Muscle layer of duodenum (tissue), 2 donors: Measurements from ENCODE around the gene C19orf53.
A peak's percentile ranks its signal among the peaks of the same experiment; 100 is the strongest.
"Not testable (repeated sequence)": the region's sequence is repeated elsewhere in the genome, so short reads cannot be mapped to it uniquely, and the experiment has no call there.

ENCODE experiments used
- H3K27ac ChIP-seq: one replicate; pipeline ENCODE4 v1.7.0; 2013; ENCODE audit warnings: mild to moderate bottlenecking, low read length
- H3K27me3 ChIP-seq: one replicate; pipeline ENCODE4 v1.7.0; 2013; ENCODE audit warnings: low read depth, mild to moderate bottlenecking, control low read depth, low read length
- H3K36me3 ChIP-seq, 2 donors: one replicate each; pipeline ENCODE4 v1.7.0; 2013; ENCODE audit warnings: low read length in 2 of 2, control low read depth in 1 of 2, mild to moderate bottlenecking in 1 of 2; ENCODE audit not compliant: insufficient read depth in 2 of 2, control insufficient read depth in 1 of 2
- H3K4me1 ChIP-seq, 2 donors: one replicate each; pipeline ENCODE4 v1.7.0; 2013; ENCODE audit warnings: low read length in 2 of 2, mild to moderate bottlenecking in 2 of 2, control low read depth in 1 of 2, moderate library complexity in 1 of 2; ENCODE audit not compliant: insufficient read depth in 2 of 2, control insufficient read depth in 1 of 2
- H3K4me3 ChIP-seq, 2 donors: one replicate each; pipeline ENCODE4 v1.7.0; 2013; ENCODE audit warnings: low read length in 2 of 2, low read depth in 1 of 2, mild to moderate bottlenecking in 1 of 2
- H3K9me3 ChIP-seq, 2 donors: one replicate each; pipeline ENCODE4 v1.7.0; 2013; ENCODE audit warnings: low read length in 2 of 2, control low read depth in 1 of 2, mild to moderate bottlenecking in 1 of 2; ENCODE audit not compliant: control insufficient read depth in 1 of 2
- donor health status: healthy.

Gene C19orf53

GRCh38 chr19:13764821-13765394 lies 9.3 kb upstream of the C19orf53 start:
- Histone ChIP-seq H3K9me3 (no peaks in the 10 kb centered on the region), H3K4me1 (peaks cover 0 to 19% of the 10 kb centered on the region in 2 donors), H3K36me3 (peaks cover 0 to 47% of the 10 kb centered on the region in 2 donors), H3K27me3 (no peaks in the 10 kb centered on the region), H3K4me3 (peak overlapping the region; percentile 46 to 79), H3K27ac (no peak overlapping the region)

GRCh38 chr19:13765395-13766094 lies 8.7 kb upstream of the C19orf53 start:
- H3K9me3 ChIP-seq, result no peaks in the 10 kb centered on the region
- peaks cover 0 to 45% of the 10 kb centered on the region in 2 donors for H3K36me3 ChIP-seq
- no peaks in the 10 kb centered on the region for H3K27me3 ChIP-seq
- peaks cover 0 to 19% of the 10 kb centered on the region in 2 donors for H3K4me1 ChIP-seq
- H3K27ac ChIP-seq, result no peak overlapping the region
- peak overlapping the region; percentile 46 to 79 for H3K4me3 ChIP-seq

- no peak overlapping the region for H3K4me3 ChIP-seq
- peaks cover 0 to 19% of the 10 kb centered on the region in 2 donors for H3K4me1 ChIP-seq
- H3K36me3 ChIP-seq, result peaks cover 0 to 41% of the 10 kb centered on the region in 2 donors
- H3K27ac ChIP-seq, result no peak overlapping the region
- H3K27me3 ChIP-seq, result no peaks in the 10 kb centered on the region
- H3K9me3 ChIP-seq, result no peaks in the 10 kb centered on the region
Observed at GRCh38 chr19:13766095-13766481, 8.2 kb upstream of the C19orf53 start.

- H3K4me1 ChIP-seq, result peaks cover 0 to 19% of the 10 kb centered on the region in 2 donors
- no peak overlapping the region for H3K4me3 ChIP-seq
- no peaks in the 10 kb centered on the region for H3K27me3 ChIP-seq
- H3K9me3 ChIP-seq, result no peaks in the 10 kb centered on the region
- no peak overlapping the region for H3K27ac ChIP-seq
- H3K36me3 ChIP-seq, result peaks cover 0 to 29% of the 10 kb centered on the region in 2 donors
Observed at GRCh38 chr19:13768510-13768909, 5.7 kb upstream of the C19orf53 start.

- H3K9me3 ChIP-seq, result no peaks in the 10 kb centered on the region
- H3K4me1 ChIP-seq, result peaks cover 2 to 22% of the 10 kb centered on the region in 2 donors
- no peak overlapping the region for H3K27ac ChIP-seq
- no peak overlapping the region for H3K4me3 ChIP-seq
- H3K36me3 ChIP-seq, result peaks cover 0 to 29% of the 10 kb centered on the region in 2 donors
- H3K27me3 ChIP-seq, result no peaks in the 10 kb centered on the region
Observed at GRCh38 chr19:13770013-13770635, 4.1 kb upstream of the C19orf53 start.

- Histone ChIP-seq H3K36me3 (peaks cover 23 to 32% of the 10 kb centered on the region in 2 donors), H3K4me1 (peaks cover 7 to 31% of the 10 kb centered on the region in 2 donors), H3K27me3 (no peaks in the 10 kb centered on the region), H3K27ac (no peak overlapping the region), H3K4me3 (no peak overlapping the region), H3K9me3 (no peaks in the 10 kb centered on the region)
Observed at GRCh38 chr19:13778398-13778797, 4.1 kb downstream of the C19orf53 start.

- Histone ChIP-seq H3K27ac (no peak overlapping the region), H3K4me1 (peaks cover 7 to 28% of the 10 kb centered on the region in 2 donors), H3K36me3 (peaks cover 23 to 32% of the 10 kb centered on the region in 2 donors), H3K9me3 (no peaks in the 10 kb centered on the region), H3K27me3 (no peaks in the 10 kb centered on the region), H3K4me3 (no peak overlapping the region)
Observed at GRCh38 chr19:13778847-13779246, 4.6 kb downstream of the C19orf53 start.

GRCh38 chr19:13779794-13780193 lies 5.5 kb downstream of the C19orf53 start:
- not testable (repeated sequence) for H3K9me3 ChIP-seq, H3K4me3 ChIP-seq, H3K27me3 ChIP-seq, H3K27ac ChIP-seq
- peaks cover 7 to 23% of the 10 kb centered on the region in 2 donors for H3K4me1 ChIP-seq
- H3K36me3 ChIP-seq, result peaks cover 23 to 32% of the 10 kb centered on the region in 2 donors

GRCh38 chr19:13781547-13781946 lies 7.3 kb downstream of the C19orf53 start:
- H3K36me3 ChIP-seq, result peaks cover 19 to 27% of the 10 kb centered on the region in 2 donors
- H3K9me3 ChIP-seq, result no peaks in the 10 kb centered on the region
- no peak overlapping the region for H3K27ac ChIP-seq
- peaks cover 0 to 8% of the 10 kb centered on the region in 2 donors for H3K4me1 ChIP-seq
- H3K4me3 ChIP-seq, result no peak overlapping the region
- H3K27me3 ChIP-seq, result no peaks in the 10 kb centered on the region

- Histone ChIP-seq H3K36me3 (peaks cover 17 to 18% of the 10 kb centered on the region in 2 donors), H3K4me1 (peaks cover 0 to 4% of the 10 kb centered on the region in 2 donors), H3K9me3 (no peaks in the 10 kb centered on the region), H3K27me3 (no peaks in the 10 kb centered on the region), H3K4me3 (no peak overlapping the region), H3K27ac (no peak overlapping the region)
Observed at GRCh38 chr19:13782537-13782936, 8.3 kb downstream of the C19orf53 start.
